Effector memory CD8-positive, alpha-beta T cell (primary cell): ENCODE measurements around the gene PRDM13.
"Not testable (repeated sequence)": the region's sequence is repeated elsewhere in the genome, so short reads cannot be mapped to it uniquely, and the experiment has no call there.

Source experiments
- ATAC-seq: fragments of 150-1000 bp; cut with Tn5 transposase; replicated peaks from 2 replicates; pipeline ENCODE4 v1.10.0; 2021; ENCODE audit warnings: mild to moderate bottlenecking, moderate library complexity
- DNase-seq, 3 experiments: peaks; one replicate each; pipeline ENCODE4 v3.0.0; 2021
- H3K27ac Mint-ChIP-seq, 2 donors: one replicate each; pipeline ENCODE4 v1.8.0; 2022; ENCODE audit warnings: mild to moderate bottlenecking in 2 of 2, mixed read lengths in 2 of 2, moderate library complexity in 2 of 2
- H3K27me3 Mint-ChIP-seq, 2 donors: one replicate each; pipeline ENCODE4 v1.8.0; 2022; ENCODE audit warnings: mixed read lengths in 2 of 2
- H3K36me3 Mint-ChIP-seq: one replicate; pipeline ENCODE4 v1.8.0; 2022; ENCODE audit warnings: mild to moderate bottlenecking, moderate library complexity, mixed read lengths; ENCODE audit not compliant: insufficient read depth
- H3K4me1 Mint-ChIP-seq, 2 donors: one replicate each; pipeline ENCODE4 v1.8.0; 2022; ENCODE audit warnings: low read depth in 2 of 2, mixed read lengths in 2 of 2
- H3K4me3 Mint-ChIP-seq, 2 donors: one replicate each; pipeline ENCODE4 v1.8.0; 2022; ENCODE audit warnings: mild to moderate bottlenecking in 2 of 2, mixed read lengths in 2 of 2, moderate library complexity in 2 of 2
- H3K9me3 Mint-ChIP-seq, 2 donors: one replicate each; pipeline ENCODE4 v1.8.0; 2022; ENCODE audit warnings: mixed read lengths in 2 of 2

The PRDM13 gene

GRCh38 chr6:99589907-99590493 lies 16.6 kb upstream of the PRDM13 start:
- Mint-ChIP-seq H3K36me3 (peaks cover 7% of the 10 kb centered on the region), H3K27me3 (peaks cover 66 to 75% of the 10 kb centered on the region in 2 donors), H3K9me3 (no peaks in the 10 kb centered on the region), H3K4me1 (peaks cover 12 to 30% of the 10 kb centered on the region in 2 donors), H3K4me3 (peak overlapping the region; percentile 68 to 91), H3K27ac (no peak overlapping the region)
- ATAC-seq (no peak), DNase-seq (no peak)

GRCh38 chr6:99590728-99591672 lies 15.6 kb upstream of the PRDM13 start:
- H3K9me3 Mint-ChIP-seq, result no peaks in the 10 kb centered on the region
- no peak for DNase-seq

GRCh38 chr6:99591673-99592364 lies 14.8 kb upstream of the PRDM13 start:
- DNase-seq (no peak), ATAC-seq (no peak)
- H3K4me1 Mint-ChIP-seq, result peaks cover 12 to 26% of the 10 kb centered on the region in 2 donors
- H3K27me3 Mint-ChIP-seq, result peaks cover 84 to 93% of the 10 kb centered on the region in 2 donors
- H3K36me3 Mint-ChIP-seq, result peaks cover 7% of the 10 kb centered on the region
- H3K27ac Mint-ChIP-seq, result no peak overlapping the region
- H3K4me3 Mint-ChIP-seq, result peak overlapping the region; percentile 15 to 38
- no peaks in the 10 kb centered on the region for H3K9me3 Mint-ChIP-seq

More at GRCh38 chr6:99590728-99591672, 15.6 kb upstream of the PRDM13 start:
- H3K4me1 Mint-ChIP-seq, result peaks cover 12 to 26% of the 10 kb centered on the region in 2 donors
- H3K27me3 Mint-ChIP-seq, result peaks cover 76 to 85% of the 10 kb centered on the region in 2 donors
- H3K36me3 Mint-ChIP-seq, result peaks cover 7% of the 10 kb centered on the region
- H3K4me3 Mint-ChIP-seq, result peak overlapping the region; percentile 38 to 68
- no peak overlapping the region for H3K27ac Mint-ChIP-seq
- ATAC-seq, result no peak

GRCh38 chr6:99592900-99593299 lies 13.7 kb upstream of the PRDM13 start:
- Mint-ChIP-seq H3K4me1 (peaks cover 12 to 24% of the 10 kb centered on the region in 2 donors), H3K9me3 (no peaks in the 10 kb centered on the region), H3K36me3 (peaks cover 7% of the 10 kb centered on the region), H3K27me3 (peaks cover 90 to 100% of the 10 kb centered on the region in 2 donors), H3K27ac (no peak overlapping the region), H3K4me3 (no peak overlapping the region)
- ATAC-seq (no peak), DNase-seq (no peak)

GRCh38 chr6:99594696-99595095 lies 11.9 kb upstream of the PRDM13 start:
- not testable (repeated sequence) for ATAC-seq, H3K36me3 Mint-ChIP-seq, H3K4me3 Mint-ChIP-seq, DNase-seq, H3K27ac Mint-ChIP-seq, H3K9me3 Mint-ChIP-seq
- Mint-ChIP-seq H3K27me3 (peaks cover 93 to 100% of the 10 kb centered on the region in 2 donors), H3K4me1 (peaks cover 5 to 14% of the 10 kb centered on the region in 2 donors)

GRCh38 chr6:99602520-99603420 lies 3.9 kb upstream of the PRDM13 start:
- H3K4me1 Mint-ChIP-seq, result peaks cover 14 to 27% of the 10 kb centered on the region in 2 donors
- peaks cover 26% of the 10 kb centered on the region for H3K36me3 Mint-ChIP-seq
- H3K27me3 Mint-ChIP-seq, result peaks cover 79 to 100% of the 10 kb centered on the region in 2 donors
- H3K9me3 Mint-ChIP-seq, result no peaks in the 10 kb centered on the region
- DNase-seq, result no peak
- ATAC-seq, result peak; percentile 13
- H3K4me3 Mint-ChIP-seq, result peak overlapping the region; percentile 77 to 79
- H3K27ac Mint-ChIP-seq, result no peak overlapping the region

GRCh38 chr6:99603421-99604165 lies 3.0 kb upstream of the PRDM13 start:
- ATAC-seq (peak; percentile 58), DNase-seq (no peak)
- no peaks in the 10 kb centered on the region for H3K9me3 Mint-ChIP-seq
- H3K27me3 Mint-ChIP-seq, result peaks cover 80 to 100% of the 10 kb centered on the region in 2 donors
- H3K4me3 Mint-ChIP-seq, result peak overlapping the region; percentile 77 to 79
- no peak overlapping the region for H3K27ac Mint-ChIP-seq
- H3K4me1 Mint-ChIP-seq, result peaks cover 14 to 31% of the 10 kb centered on the region in 2 donors
- H3K36me3 Mint-ChIP-seq, result peaks cover 32% of the 10 kb centered on the region

- no peak overlapping the region for H3K27ac Mint-ChIP-seq
Observed at GRCh38 chr6:99604166-99605073, 2.2 kb upstream of the PRDM13 start.

GRCh38 chr6:99605074-99605734 lies 1.4 kb upstream of the PRDM13 start:
- Mint-ChIP-seq H3K27ac (no peak overlapping the region), H3K27me3 (peaks cover 77 to 100% of the 10 kb centered on the region in 2 donors), H3K36me3 (peaks cover 32% of the 10 kb centered on the region), H3K4me1 (peaks cover 14 to 36% of the 10 kb centered on the region in 2 donors), H3K4me3 (peak overlapping the region; percentile 77 to 79), H3K9me3 (no peaks in the 10 kb centered on the region)
- DNase-seq (no peak), ATAC-seq (no peak)

More at GRCh38 chr6:99604166-99605073, 2.2 kb upstream of the PRDM13 start:
- H3K36me3 Mint-ChIP-seq, result peaks cover 32% of the 10 kb centered on the region
- no peak for ATAC-seq
- no peaks in the 10 kb centered on the region for H3K9me3 Mint-ChIP-seq
- peak overlapping the region; percentile 77 to 79 for H3K4me3 Mint-ChIP-seq
- peaks cover 14 to 35% of the 10 kb centered on the region in 2 donors for H3K4me1 Mint-ChIP-seq
- H3K27me3 Mint-ChIP-seq, result peaks cover 80 to 100% of the 10 kb centered on the region in 2 donors
- no peak for DNase-seq

- Mint-ChIP-seq H3K4me3 (no peak overlapping the region), H3K4me1 (peaks cover 18 to 36% of the 10 kb centered on the region in 2 donors), H3K9me3 (no peaks in the 10 kb centered on the region), H3K36me3 (peaks cover 32% of the 10 kb centered on the region), H3K27ac (no peak overlapping the region), H3K27me3 (peaks cover 85 to 96% of the 10 kb centered on the region in 2 donors)
- ATAC-seq, result no peak
- no peak for DNase-seq
Observed at GRCh38 chr6:99605911-99606655, 550 bp upstream of the PRDM13 start.
